ENCODE results near the gene MAML3.

DNA sequence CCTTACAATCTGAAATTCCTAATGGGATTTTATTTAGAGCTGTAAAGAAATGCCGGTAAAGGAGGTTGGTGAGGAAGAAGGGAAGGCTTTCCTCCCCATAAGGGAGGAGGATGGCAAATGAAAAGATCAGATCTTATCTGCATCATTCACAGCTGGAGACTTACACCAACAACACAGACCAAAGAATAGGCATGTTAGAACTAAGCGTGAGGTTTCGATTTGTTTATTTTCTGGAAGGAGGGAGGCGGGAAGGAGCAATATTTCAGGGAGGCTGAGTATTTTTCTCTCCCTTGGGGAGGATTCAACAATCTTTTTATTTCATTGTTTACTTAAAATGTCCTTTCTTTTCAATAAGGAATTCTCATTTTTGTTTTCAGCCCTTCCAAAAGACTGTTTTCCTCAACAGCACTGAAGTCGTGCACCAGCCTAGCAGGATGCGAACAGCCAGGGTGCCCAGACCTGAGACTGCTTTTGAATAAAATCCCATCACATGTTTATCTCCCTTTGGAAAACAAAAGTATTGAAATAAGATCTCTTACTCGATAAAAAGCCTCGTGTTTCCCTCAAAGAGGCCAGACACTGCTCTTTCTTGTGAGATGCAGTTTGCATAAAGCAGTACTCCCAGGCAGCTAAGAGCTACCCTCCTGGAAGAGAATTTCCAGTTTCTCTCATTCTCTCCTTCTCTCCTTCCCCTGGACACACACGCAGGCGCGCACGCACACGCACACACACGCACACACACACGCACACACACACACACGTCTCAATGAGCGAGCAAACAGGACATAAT lies 252.3 kb downstream of the MAML3 start:
- TF ChIP-seq, protein P1, sequence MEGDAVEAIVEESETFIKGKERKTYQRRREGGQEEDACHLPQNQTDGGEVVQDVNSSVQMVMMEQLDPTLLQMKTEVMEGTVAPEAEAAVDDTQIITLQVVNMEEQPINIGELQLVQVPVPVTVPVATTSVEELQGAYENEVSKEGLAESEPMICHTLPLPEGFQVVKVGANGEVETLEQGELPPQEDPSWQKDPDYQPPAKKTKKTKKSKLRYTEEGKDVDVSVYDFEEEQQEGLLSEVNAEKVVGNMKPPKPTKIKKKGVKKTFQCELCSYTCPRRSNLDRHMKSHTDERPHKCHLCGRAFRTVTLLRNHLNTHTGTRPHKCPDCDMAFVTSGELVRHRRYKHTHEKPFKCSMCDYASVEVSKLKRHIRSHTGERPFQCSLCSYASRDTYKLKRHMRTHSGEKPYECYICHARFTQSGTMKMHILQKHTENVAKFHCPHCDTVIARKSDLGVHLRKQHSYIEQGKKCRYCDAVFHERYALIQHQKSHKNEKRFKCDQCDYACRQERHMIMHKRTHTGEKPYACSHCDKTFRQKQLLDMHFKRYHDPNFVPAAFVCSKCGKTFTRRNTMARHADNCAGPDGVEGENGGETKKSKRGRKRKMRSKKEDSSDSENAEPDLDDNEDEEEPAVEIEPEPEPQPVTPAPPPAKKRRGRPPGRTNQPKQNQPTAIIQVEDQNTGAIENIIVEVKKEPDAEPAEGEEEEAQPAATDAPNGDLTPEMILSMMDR (IDR thresholded peaks at IDR 0.05; ENCODE audit: low read depth, low read length, poor library complexity, severe bottlenecking): no peak
- no peak for TF ChIP-seq EZH2phosphoT487 (IDR thresholded peaks at IDR 0.05; ENCODE audit: borderline replicate concordance, low read length)

Data from DOHH2 (cell line).